RWPE1 (cell line): ENCODE measurements around the gene FAM20C.
"Not testable (repeated sequence)": the region's sequence is repeated elsewhere in the genome, so short reads cannot be mapped to it uniquely, and the experiment has no call there.

Source experiments
- CTCF ChIA-PET: fragments of 350-600 bp; sonication (Branson Sonifier 250); formaldehyde crosslinking; extraction: SDS; loops from one replicate; lab custom pipeline; 2021; lab: Yijun Ruan, JAX
- POLR2A ChIA-PET: fragments of 400-600 bp; formaldehyde crosslinking; extraction: SDS; loops from one replicate; lab custom pipeline; 2020; ENCODE audit warnings: antibody characterized with exemption; ENCODE audit not compliant: low non-redundant PET; lab: Yijun Ruan, JAX
- DNase-seq: peaks from one replicate; pipeline ENCODE4 v3.0.0; 2012; ENCODE audit warnings: low spot score
- H3K27ac ChIP-seq: fragments of 450-650 bp; 2 replicates; pipeline ENCODE4 v1.5.1; 2017
- TF ChIP-seq, protein P1 (sequence below): fragments of 450-650 bp; conservative IDR thresholded peaks from 2 replicates; pipeline ENCODE4 v1.5.1; 2017; ENCODE audit warnings: low read depth, mild to moderate bottlenecking

The FAM20C gene

DNA sequence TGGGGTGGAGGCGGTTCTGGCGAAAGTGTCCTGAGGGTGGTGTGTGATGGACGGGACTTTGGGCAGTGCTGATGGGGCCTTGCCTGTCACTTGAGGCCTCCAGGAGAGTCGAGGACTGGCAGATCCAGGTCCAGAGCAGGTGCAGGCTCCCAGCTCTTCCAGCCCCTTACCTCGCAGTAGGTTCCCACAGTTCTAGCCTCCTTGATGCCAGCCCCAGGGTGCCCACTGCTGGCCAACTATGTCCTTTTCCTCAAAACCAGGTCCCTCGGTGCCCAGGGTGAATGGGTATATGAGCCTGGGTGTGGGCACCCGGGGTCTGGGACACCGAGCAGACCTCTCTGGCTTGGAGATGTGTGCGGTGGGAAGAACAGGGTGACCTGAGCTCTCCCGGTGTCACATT is 8.3 kb downstream of the FAM20C start:
- ChIA-PET CTCF (interaction anchor here (0.6 to 1.0 kb wide), 2 partner anchors 137 to 205 kb away, joined by 4 to 6 read pairs; no protein-coding TSS in a partner anchor), POLR2A (no interaction called here)
- TF ChIP-seq, protein P1, sequence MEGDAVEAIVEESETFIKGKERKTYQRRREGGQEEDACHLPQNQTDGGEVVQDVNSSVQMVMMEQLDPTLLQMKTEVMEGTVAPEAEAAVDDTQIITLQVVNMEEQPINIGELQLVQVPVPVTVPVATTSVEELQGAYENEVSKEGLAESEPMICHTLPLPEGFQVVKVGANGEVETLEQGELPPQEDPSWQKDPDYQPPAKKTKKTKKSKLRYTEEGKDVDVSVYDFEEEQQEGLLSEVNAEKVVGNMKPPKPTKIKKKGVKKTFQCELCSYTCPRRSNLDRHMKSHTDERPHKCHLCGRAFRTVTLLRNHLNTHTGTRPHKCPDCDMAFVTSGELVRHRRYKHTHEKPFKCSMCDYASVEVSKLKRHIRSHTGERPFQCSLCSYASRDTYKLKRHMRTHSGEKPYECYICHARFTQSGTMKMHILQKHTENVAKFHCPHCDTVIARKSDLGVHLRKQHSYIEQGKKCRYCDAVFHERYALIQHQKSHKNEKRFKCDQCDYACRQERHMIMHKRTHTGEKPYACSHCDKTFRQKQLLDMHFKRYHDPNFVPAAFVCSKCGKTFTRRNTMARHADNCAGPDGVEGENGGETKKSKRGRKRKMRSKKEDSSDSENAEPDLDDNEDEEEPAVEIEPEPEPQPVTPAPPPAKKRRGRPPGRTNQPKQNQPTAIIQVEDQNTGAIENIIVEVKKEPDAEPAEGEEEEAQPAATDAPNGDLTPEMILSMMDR = no peak

DNA sequence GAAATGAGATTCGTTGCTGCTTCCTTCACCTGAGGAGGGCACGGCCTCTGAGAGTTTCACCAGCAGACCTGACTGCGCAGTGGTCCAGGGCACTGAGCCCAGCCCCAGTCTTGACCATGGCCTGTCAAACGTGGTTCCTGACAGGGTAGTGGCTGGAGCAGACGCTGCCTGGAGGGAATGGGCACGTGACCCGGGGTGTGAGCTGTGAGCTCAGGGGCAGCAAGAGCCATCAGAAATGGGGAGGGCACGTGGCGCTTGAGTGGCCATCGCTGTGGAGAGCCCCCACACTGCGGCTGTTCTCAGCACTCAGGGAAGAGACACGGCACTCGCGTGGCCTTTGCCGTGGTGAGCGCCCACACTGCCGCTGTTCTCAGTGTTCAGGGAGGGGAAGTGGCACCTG is 12.0 kb downstream of the FAM20C start:
- TF ChIP-seq, protein P1 = no peak
- peak overlapping the region; percentile 29; the same call in 1 of the 2 replicates for H3K27ac ChIP-seq
- CTCF ChIA-PET = no interaction called here
- DNase-seq = no peak
- POLR2A ChIA-PET = no interaction called here

More for the DNA sequence above, 8.3 kb downstream of the FAM20C start:
- H3K27ac ChIP-seq = peak overlapping the region; percentile 23; the same call in 1 of the 2 replicates
- no peak for DNase-seq

GRCh38 chr7:205115-206010 is 13.0 kb downstream of the FAM20C start:
- DNase-seq = no peak
- POLR2A ChIA-PET = no interaction called here
- CTCF ChIA-PET = no interaction called here
- H3K27ac ChIP-seq = 0 out of 2 replicates have a peak overlapping the region, but pooled peaks have one; percentile 1
- TF ChIP-seq, protein P1 = no peak

DNA sequence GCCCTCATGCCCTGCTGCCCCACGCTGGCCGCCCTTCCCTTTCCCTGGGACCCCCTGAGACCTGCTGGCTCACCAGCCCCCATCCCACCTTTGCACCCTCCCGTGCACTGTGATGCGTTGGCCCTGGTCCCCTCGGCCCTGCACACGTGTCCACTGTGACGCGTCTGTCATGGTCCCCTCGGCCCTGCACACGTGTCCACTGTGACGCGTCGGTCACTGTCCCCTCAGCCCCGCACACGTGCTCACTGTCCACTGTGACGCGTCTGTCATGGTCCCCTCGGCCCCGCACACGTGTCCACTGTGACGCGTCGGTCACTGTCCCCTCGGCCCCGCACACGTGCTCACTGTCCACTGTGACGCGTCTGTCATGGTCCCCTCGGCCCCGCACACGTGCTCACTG is 14.0 kb downstream of the FAM20C start:
- H3K27ac ChIP-seq, POLR2A ChIA-PET, DNase-seq, CTCF ChIA-PET: not testable (repeated sequence)

DNA sequence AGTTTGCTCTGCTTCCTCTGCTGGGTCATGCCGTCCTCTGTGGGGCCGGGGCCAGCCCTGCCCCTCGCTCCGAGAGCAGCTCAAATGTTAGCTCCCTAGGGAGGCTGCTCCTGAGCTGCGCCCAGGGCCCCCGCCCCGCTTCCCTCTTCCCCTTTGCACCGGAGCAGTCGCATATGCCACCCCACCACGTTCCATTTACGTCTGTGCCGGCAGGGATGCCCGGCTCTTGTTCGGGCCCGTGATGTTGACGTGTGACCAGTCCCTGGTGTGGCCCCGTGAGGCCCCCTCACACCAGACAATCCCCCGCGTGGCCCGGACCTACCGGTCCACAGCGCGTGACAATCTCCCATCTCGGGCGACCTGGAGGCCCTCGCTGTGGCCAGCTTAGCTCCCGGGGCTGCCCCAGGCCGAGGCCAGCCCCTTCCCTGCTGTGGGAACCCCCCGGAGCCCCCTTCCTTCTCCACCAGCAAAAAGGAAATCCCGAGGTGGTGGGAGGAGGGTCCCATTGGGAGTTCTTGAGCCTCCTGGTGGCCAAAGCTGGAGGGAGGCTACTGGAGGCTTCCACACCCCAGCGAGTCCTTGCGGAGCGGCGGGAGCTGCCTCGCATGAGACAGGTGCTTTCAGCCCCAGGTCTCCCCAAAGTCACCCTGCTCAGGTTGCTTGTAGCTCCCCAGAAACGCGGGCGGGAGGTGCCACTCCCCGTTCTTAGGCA is 15.2 kb downstream of the FAM20C start:
- H3K27ac ChIP-seq = no peak overlapping the region
- CTCF ChIA-PET = interaction anchor here (0.6 to 0.7 kb wide), 2 partner anchors 77 to 119 kb away, joined by 3 to 7 read pairs; no protein-coding TSS in a partner anchor
- no peak for DNase-seq
- POLR2A ChIA-PET = no interaction called here
- TF ChIP-seq, protein P1 = no peak

GRCh38 chr7:208130-208673 is 15.8 kb downstream of the FAM20C start:
- no peak overlapping the region for H3K27ac ChIP-seq

More at GRCh38 chr7:208130-208673, 15.8 kb downstream of the FAM20C start:
- ChIA-PET POLR2A (no interaction called here), CTCF (interaction anchor here (0.6 to 0.7 kb wide), 2 partner anchors 76 to 120 kb away, joined by 3 to 7 read pairs; no protein-coding TSS in a partner anchor)
- TF ChIP-seq, protein P1 = no peak
- no peak for DNase-seq
